Cardiac septum (tissue), 1 donor: ENCODE data around the gene HOXC10. TPM values are rescaled to one million over a fixed set of nuclear protein-coding genes. Genes with fewer than 3 reads are reported as not detected.

Experiments
- DNase-seq: peaks from one replicate; pipeline ENCODE4 v3.0.0-alpha.2; 2020; ENCODE audit warnings: low spot score
- intact Hi-C: fragments of 100-400 bp; cut with DNase I; formaldehyde crosslinking; loops from one replicate; pipeline ENCODE4 v1.14.0; 2022
- total RNA-seq: library from RNA; stranded (reverse); fragmentation: NEBNext Ultra II Directional; extraction: Animal tissue kit (Norgen Biotek cat#: 25700); gene quantifications from one replicate; pipeline ENCODE4 v1.2.1, GENCODE V29; 2021
- donor health status: DM: no; HTN: no; CAD: no.

The HOXC10 gene
- total RNA-seq, 1 donor from 2014 or later, result not detected

DNA sequence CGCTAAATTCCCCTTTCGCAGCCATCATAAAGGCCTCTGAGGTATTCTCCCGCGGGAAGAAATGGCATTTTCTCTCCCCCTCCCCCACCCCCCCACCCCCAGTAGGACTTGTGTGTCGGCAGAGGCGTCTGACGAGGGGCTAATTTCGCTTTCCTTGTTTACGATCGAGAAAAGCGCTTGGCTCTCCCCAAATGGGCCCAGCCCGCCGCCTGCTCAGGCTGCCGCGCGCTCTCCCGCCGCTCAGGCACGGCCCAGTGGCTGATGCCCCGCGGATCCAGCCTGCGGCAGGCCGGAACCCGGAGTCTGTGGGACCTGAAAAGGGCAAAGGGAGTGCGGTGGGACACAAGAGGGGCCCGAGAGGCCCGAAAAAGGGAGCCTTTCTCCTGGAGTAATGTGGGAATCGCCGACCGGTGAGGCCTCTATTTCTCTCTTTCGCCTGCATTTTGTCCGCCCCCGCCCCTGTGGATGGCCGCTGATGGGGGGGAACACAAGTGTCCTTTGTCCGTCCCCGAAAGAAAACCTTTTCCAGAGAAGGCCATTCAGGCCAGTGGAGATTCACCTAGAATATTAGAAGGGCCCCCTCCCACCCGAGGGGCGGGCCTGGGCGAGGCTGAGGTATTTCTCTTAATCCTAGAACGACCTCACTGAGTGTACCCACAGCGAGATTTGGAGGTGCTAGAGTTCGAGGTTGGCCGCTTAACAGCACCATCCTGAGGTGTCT is 34.3 kb downstream of the HOXC10 start:
- intact Hi-C loops, result no loop called here
- no peak for DNase-seq

- intact Hi-C loops, result no loop called here
- no peak for DNase-seq
These were observed 35.1 kb downstream of the HOXC10 start for GRCh38 chr12:54019924-54020590.

DNA sequence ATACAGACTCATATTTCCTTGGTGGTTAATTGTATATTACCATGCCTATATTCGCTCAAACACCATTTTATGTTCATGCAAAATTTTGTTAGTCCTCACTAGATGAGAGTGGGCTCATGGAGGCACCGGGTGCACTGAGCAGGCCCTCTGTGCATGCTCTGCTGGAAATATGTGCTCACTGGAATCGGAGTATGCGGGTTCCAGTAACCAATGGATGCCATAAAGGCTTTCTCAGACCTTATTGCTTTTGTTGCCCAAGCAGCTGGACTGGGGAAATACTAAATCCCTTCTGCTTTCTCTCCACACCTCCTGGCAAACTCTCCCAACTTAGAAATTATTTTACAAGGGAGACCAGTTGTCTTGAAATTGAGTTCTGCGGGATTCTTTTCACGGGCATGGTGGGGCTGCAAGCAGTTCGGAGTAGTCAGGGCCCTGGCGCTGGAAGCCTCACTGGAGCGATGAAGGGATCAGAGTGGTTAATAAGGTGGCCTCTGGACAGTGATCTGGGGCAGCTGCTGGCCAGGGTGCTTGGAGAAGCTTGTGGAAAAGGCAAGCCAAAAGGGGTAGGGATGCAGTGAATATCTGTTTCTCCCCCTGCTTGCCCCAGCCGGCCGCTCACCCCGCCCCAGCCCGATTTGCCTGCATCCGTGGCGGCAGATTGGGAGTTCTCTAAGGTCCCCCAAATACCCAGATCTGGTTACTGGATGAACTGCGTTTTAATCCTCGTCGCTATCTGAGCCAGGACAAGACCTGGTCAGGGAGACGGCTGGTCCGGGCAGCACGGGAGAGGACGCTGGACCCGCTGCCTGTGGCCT is 35.9 kb downstream of the HOXC10 start:
- DNase-seq, result no peak

GRCh38 chr12:54021432-54022013 is 36.6 kb downstream of the HOXC10 start:
- no peak for DNase-seq
- intact Hi-C loops, result no loop called here

More for the DNA sequence above, 35.9 kb downstream of the HOXC10 start:
- intact Hi-C loops, result no loop called here

DNA sequence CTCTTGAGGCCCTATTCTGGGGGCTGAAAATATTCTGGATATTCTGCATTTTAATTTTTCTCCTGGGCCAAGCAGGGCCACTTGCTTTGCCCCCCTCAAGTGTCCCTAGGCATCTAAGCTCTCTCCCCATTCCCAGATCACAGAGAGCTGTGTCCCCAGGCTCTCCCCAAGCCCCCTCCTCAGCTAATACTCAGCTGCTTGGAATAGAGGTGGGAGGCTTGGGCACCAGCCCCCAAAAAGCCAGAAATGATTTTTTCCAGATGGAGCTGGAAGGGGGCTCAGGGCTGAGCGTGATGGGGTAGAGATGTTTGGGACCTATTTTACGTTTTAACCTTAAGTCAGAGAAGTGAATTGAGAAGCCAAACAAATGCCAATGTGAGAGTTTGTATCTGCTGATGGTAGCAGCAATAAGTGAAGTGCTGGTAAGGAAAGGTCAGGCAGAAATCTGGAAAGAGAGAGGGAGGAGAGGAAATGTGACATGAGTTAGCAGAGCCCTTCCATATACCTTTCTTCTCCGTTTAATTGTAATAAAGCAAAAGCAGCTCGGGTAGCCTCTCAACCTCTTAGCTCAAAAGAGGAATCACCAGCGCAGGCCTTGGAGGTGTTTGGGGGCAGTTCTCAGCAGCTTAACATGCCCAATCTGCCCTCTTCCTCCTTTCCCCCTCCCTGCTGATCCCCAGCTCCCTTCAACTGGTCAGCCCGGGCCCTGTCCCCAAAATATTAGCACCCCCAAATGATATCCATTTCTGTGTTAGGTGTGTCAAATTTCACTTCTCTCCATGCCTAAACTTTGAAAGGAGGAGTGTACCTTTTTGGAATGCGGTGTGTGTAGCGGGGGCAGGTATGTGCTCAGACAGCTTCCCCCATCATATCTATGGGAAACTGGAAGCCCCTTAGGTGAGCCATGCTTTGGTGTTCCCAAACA is 38.3 kb downstream of the HOXC10 start:
- no peak for DNase-seq
- intact Hi-C loops, result no loop called here

DNA sequence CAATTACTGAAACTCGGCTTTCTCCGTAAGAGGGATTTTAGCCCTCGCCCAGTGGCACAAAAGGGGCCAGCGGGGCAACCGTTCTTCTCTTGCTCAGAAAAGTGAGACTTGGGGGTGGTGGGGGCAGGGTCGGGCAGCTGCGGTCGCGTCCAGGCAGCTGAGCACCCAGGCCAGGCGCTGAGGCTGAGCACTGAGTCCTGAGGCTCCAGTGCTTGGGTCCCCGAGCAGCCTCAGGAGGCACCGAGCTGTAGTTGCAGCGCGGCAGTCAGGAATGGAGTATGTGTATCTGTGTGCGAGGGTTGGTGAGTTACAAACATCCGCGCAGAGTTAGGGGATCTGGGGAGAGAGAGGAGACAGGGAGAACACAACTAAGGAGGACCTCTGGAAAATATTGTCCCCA is 39.2 kb downstream of the HOXC10 start:
- no peak for DNase-seq
- intact Hi-C loops, result no loop called here

DNA sequence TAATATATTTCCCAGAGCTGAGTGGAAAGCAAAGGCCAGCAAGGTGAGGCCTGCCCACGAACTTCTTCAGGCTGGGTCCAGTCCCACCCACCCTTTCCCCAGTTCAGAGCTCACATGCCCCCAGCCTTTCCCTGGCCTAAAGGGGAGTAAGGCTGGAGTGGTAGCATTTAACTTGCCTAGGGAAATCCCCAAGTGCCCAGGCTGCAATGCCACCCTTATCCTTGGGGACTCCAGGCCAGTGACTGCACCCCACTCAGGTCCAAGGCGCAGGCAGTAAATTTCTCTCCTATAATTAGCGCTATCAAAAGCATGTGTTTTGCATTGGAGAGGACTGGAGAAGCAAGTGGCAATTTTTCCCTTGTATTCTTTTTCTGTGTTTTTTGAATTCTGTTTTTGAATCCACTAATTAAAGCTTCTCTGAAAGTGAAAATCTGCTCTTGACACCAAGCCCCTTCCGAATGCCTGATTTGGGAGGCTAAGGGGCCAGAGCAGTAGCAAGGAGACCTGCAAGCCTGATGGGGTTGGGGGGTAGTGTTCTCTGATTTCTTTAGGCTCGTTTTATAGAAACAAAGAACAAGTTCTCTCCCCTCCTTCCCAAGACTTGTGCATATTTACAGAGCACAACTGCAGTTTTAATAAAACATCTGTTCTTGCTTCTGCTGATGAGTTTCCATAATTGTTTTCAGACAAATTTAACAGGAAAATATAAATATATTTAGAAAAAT is 39.8 kb downstream of the HOXC10 start:
- DNase-seq, result no peak
- intact Hi-C loops, result no loop called here

- no peak for DNase-seq
- intact Hi-C loops, result no loop called here
These were observed 40.8 kb downstream of the HOXC10 start for GRCh38 chr12:54025499-54026405.

- intact Hi-C loops, result no loop called here
- DNase-seq, result no peak
These were observed 41.9 kb downstream of the HOXC10 start for GRCh38 chr12:54026640-54027441.

DNA sequence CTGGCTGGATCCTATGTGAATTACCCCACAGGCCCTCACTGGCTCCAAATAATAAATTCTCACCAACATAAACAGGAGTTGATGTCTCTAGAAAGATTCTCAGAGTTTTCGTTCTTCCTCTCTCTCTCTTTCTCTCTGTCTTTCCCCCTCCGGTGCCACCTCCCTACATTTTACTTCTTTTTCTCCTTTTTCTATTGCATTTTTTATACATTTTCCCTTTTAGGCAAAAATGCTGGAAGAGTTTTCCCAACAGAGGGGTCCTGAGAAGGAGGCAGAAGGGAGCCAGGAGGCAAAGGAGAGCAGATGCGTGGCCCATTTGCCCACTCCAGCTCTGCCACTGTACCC is 42.5 kb downstream of the HOXC10 start:
- DNase-seq, result no peak
- intact Hi-C loops, result no loop called here

DNA sequence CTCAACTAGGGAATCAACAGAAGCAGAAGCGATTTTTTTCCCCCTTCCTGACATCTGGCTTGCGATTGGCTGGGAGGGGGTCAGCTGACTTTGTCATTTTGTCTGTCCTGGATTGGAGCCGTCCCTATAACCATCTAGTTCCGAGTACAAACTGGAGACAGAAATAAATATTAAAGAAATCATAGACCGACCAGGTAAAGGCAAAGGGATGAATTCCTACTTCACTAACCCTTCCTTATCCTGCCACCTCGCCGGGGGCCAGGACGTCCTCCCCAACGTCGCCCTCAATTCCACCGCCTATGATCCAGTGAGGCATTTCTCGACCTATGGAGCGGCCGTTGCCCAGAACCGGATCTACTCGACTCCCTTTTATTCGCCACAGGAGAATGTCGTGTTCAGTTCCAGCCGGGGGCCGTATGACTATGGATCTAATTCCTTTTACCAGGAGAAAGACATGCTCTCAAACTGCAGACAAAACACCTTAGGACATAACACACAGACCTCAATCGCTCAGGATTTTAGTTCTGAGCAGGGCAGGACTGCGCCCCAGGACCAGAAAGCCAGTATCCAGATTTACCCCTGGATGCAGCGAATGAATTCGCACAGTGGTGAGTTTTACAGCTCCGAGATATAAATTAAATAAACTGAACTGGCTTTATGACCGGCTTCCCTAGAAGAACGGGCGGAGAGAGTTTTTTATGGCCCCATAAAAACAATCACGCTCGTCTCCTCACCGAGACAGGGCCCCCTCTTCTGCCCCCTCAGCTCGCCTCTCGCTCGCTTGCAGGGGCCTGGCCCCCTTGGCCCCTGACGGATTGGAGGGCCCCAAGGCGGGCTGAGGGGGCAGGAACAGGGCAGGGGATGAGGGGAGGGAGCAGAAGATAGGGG is 43.6 kb downstream of the HOXC10 start, which contains the start of gene HOXC6:
Gene HOXC6 (plus strand): TSS at position 127 of the 888 bp plus-strand sequence. CDS start 82 bp downstream, at position 209.
- DNase-seq, result no peak
- intact Hi-C loops, result no loop called here

GRCh38 chr12:54029529-54030441 is 44.8 kb downstream of the HOXC10 start:
- intact Hi-C loops, result no loop called here
- no peak for DNase-seq

DNA sequence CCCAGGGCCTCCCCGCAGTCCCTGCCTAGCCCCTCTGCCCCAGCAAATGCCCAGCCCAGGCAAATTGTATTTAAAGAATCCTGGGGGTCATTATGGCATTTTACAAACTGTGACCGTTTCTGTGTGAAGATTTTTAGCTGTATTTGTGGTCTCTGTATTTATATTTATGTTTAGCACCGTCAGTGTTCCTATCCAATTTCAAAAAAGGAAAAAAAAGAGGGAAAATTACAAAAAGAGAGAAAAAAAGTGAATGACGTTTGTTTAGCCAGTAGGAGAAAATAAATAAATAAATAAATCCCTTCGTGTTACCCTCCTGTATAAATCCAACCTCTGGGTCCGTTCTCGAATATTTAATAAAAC is 45.5 kb downstream of the HOXC10 start:
- intact Hi-C loops, result no loop called here
- DNase-seq, result no peak

DNA sequence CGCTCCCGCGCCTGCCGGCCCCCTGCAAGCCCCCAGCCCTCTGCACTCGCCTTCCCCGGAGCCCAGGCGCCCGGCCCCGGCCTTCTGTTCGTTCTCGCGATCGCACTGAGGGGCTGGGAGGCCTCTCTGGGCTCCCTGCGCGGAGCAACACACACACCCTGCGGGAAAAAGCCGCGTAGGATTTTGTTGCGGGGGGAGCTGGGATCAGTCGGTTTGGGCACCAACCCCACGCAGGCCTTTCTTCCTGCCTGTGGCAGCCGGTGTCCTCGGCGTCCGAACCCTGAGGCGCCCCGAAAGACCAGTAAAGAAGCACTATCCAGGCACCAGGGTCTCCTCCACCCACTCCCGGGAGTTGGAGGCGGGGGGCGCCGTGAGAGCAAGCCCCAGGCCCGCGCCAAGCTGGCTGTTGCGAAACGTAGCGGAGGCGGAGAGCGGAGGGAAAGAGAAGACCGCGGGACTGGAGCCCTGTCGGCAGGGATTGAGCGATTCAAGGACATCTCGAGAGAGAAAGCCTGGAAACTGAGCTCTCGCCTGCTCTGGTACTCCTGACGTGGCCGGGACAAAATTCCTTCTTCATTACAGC is 46.0 kb downstream of the HOXC10 start:
- intact Hi-C loops, result no loop called here
- no peak for DNase-seq
